Measurements from ENCODE around the gene BBLN. TPM values are rescaled to one million over a fixed set of nuclear protein-coding genes. Genes with fewer than 3 reads are reported as not detected.

Gene BBLN
- total RNA-seq, 2 experiments from 2014 or later: 53.6 to 55.9 TPM

DNA sequence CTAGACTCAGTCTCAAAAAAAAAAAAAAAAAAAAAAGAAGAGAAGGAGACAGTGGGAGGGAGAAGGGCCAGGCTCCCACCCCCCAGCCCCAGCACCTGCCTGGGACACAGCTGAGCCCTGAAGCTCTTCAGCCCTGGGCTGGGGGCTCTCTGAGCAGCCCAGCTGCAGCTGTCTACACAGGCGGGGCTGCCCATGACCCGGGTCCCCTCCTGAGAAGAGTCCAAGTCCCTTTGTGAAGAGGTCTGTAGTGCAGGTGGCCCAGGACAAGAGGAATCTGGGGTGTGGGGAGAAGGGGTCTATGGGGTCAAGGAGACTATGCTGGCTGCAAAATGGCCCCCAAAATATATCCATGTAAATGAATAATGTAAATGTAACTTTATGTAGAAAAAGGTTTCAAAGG, 17.5 kb upstream of the BBLN start:
- intact Hi-C loops (cut with DNase I, micrococcal nuclease): no loop called here
- Histone ChIP-seq H3K36me3 (ENCODE audit: insufficient read depth, low read length) (no peaks in the 10 kb centered on the region), H3K4me1 (ENCODE audit: insufficient read depth, low read length) (peaks cover 15% of the 10 kb centered on the region), H3K4me3 (ENCODE audit: low read length) (no peak overlapping the region), H3K27me3 (ENCODE audit: control insufficient read depth in 1 of 2, insufficient read depth in 2 of 2, low read length in 2 of 2) (no peaks in the 10 kb centered on the region), H3K27ac (ENCODE audit: low read depth in 1 of 2, low read length in 2 of 2) (no peak overlapping the region), H3K9me3 (ENCODE audit: control insufficient read depth in 1 of 2, insufficient read depth in 1 of 2, low read length in 2 of 2) (no peaks in the 10 kb centered on the region)
- Mint-ChIP-seq H3K27ac (no peak overlapping the region), H3K4me1 (ENCODE audit: low read depth) (peaks cover 13% of the 10 kb centered on the region), H3K9me3 (no peaks in the 10 kb centered on the region), H3K36me3 (ENCODE audit: low read depth) (no peaks in the 10 kb centered on the region), H3K27me3 (no peaks in the 10 kb centered on the region), H3K4me3 (no peak overlapping the region)
- CTCF ChIA-PET: interaction anchor here (0.5 kb wide), 1 partner anchor 63 kb away, joined by 4 read pairs; no protein-coding TSS in a partner anchor
- POLR2A ChIA-PET: interaction anchor here (0.7 to 1.7 kb wide), 3 partner anchors 14 to 17 kb away, joined by 3 to 5 read pairs (median 3); partner anchors contain the start of gene BBLN
- DNase-seq: no peak
- TF ChIP-seq, protein P1, sequence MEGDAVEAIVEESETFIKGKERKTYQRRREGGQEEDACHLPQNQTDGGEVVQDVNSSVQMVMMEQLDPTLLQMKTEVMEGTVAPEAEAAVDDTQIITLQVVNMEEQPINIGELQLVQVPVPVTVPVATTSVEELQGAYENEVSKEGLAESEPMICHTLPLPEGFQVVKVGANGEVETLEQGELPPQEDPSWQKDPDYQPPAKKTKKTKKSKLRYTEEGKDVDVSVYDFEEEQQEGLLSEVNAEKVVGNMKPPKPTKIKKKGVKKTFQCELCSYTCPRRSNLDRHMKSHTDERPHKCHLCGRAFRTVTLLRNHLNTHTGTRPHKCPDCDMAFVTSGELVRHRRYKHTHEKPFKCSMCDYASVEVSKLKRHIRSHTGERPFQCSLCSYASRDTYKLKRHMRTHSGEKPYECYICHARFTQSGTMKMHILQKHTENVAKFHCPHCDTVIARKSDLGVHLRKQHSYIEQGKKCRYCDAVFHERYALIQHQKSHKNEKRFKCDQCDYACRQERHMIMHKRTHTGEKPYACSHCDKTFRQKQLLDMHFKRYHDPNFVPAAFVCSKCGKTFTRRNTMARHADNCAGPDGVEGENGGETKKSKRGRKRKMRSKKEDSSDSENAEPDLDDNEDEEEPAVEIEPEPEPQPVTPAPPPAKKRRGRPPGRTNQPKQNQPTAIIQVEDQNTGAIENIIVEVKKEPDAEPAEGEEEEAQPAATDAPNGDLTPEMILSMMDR (IDR thresholded peaks at IDR 0.05): no peak
- no peak for ATAC-seq (ENCODE audit: poor library complexity)

DNA sequence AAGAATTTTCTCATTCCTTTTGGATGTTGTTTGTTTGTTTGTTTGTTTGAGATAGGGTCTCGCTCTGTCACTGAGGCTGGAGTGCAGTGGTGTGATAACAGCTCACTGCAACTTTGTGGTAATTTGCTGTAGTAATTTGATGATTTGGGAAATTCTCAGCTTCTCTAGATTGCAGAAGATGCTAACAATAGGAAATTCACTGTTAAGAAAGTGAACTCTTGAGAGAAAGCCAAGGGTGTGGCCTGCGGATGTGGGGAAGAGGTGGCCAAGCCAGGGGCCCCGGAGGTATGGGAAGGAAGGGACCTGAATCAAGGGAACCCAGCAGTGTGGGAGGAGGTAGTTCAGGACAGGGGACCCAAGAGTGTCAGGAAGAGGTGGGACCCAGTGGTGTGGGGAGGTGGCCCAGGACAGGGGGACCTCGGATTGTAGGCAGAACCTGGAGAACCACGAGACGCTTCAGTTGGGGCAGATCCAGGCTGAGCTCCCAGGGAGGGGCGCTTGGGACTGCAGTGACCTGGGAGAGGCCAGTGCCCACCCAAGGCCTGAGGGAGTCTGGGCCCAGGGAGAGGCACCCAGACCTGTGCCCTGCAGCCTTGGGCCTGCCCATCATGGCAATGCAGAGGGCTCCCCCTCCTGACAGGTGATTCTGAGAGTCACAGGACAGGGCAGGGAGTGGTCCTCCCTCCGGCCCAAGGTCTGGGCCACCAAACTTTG, 16.4 kb upstream of the BBLN start:
- DNase-seq (no peak), ATAC-seq (ENCODE audit: poor library complexity) (no peak)
- H3K36me3 ChIP-seq (ENCODE audit: insufficient read depth, low read length): no peaks in the 10 kb centered on the region
- intact Hi-C loops (cut with DNase I, micrococcal nuclease): no loop called here
- Mint-ChIP-seq H3K4me3 (no peak overlapping the region), H3K27ac (no peak overlapping the region), H3K9me3 (no peaks in the 10 kb centered on the region), H3K36me3 (ENCODE audit: low read depth) (no peaks in the 10 kb centered on the region), H3K27me3 (no peaks in the 10 kb centered on the region), H3K4me1 (ENCODE audit: low read depth) (peaks cover 13% of the 10 kb centered on the region)
- ChIA-PET CTCF (no interaction called here), POLR2A (interaction anchor here (0.6 kb wide), 1 partner anchor 79 kb away, joined by 3 read pairs; no protein-coding TSS in a partner anchor)
- H3K4me1 ChIP-seq (ENCODE audit: insufficient read depth, low read length): peaks cover 15% of the 10 kb centered on the region
- no peak overlapping the region for H3K27ac ChIP-seq (ENCODE audit: low read depth in 1 of 2, low read length in 2 of 2)
- no peak overlapping the region for H3K4me3 ChIP-seq (ENCODE audit: low read length)
- H3K27me3 ChIP-seq (ENCODE audit: control insufficient read depth in 1 of 2, insufficient read depth in 2 of 2, low read length in 2 of 2): no peaks in the 10 kb centered on the region
- H3K9me3 ChIP-seq (ENCODE audit: control insufficient read depth in 1 of 2, insufficient read depth in 1 of 2, low read length in 2 of 2): no peaks in the 10 kb centered on the region
- TF ChIP-seq, protein P1 (IDR thresholded peaks at IDR 0.05): no peak

- Mint-ChIP-seq H3K27ac (no peak overlapping the region), H3K4me3 (no peak overlapping the region), H3K36me3 (ENCODE audit: low read depth) (no peaks in the 10 kb centered on the region), H3K27me3 (no peaks in the 10 kb centered on the region), H3K9me3 (no peaks in the 10 kb centered on the region), H3K4me1 (ENCODE audit: low read depth) (peaks cover 13% of the 10 kb centered on the region)
- ATAC-seq (ENCODE audit: poor library complexity) (no peak), DNase-seq (no peak)
- no peaks in the 10 kb centered on the region for H3K9me3 ChIP-seq (ENCODE audit: control insufficient read depth in 1 of 2, insufficient read depth in 1 of 2, low read length in 2 of 2)
- CTCF ChIA-PET: no interaction called here
- peaks cover 15% of the 10 kb centered on the region for H3K4me1 ChIP-seq (ENCODE audit: insufficient read depth, low read length)
- no peak overlapping the region for H3K27ac ChIP-seq (ENCODE audit: low read depth in 1 of 2, low read length in 2 of 2)
- no peaks in the 10 kb centered on the region for H3K36me3 ChIP-seq (ENCODE audit: insufficient read depth, low read length)
- H3K4me3 ChIP-seq (ENCODE audit: low read length): no peak overlapping the region
- no peaks in the 10 kb centered on the region for H3K27me3 ChIP-seq (ENCODE audit: control insufficient read depth in 1 of 2, insufficient read depth in 2 of 2, low read length in 2 of 2)
- POLR2A ChIA-PET: no interaction called here
- TF ChIP-seq, protein P1 (IDR thresholded peaks at IDR 0.05): no peak
- intact Hi-C loops (cut with DNase I, micrococcal nuclease): no loop called here
Measured at GRCh38 chr9:128144239-128145181, 15.6 kb upstream of the BBLN start.
